OCI-LY7 (cell line): ENCODE results near the gene COLEC12. TPM values are rescaled to one million over a fixed set of nuclear protein-coding genes. Genes with fewer than 3 reads are reported as not detected.

ENCODE experiments used
- BruUV-seq: library from RNA; stranded (reverse); fragments of 400-500 nt; replicated peaks from 2 replicates; lab custom pipeline; 2021; lab: Mats Ljungman, UMichigan
- CTCF ChIA-PET: fragments of 300-600 bp; sonication (Branson Sonifier 250); formaldehyde crosslinking; loops from one replicate; lab custom pipeline; 2022; ENCODE audit warnings: antibody characterized with exemption; ENCODE audit not compliant: unreplicated experiment; lab: Charles Lee
- POLR2A ChIA-PET: fragments of 300-600 bp; sonication (Branson Sonifier 250); formaldehyde crosslinking; loops from one replicate; lab custom pipeline; 2022; ENCODE audit warnings: antibody characterized with exemption; lab: Charles Lee
- DNase-seq: peaks from one replicate; pipeline ENCODE4 v3.0.0-alpha.2; 2015; ENCODE audit warnings: low spot score
- H2AFZ ChIP-seq: fragments of 200-600 bp; sonication (generic), shearing (Covaris generic); 2 replicates; pipeline ENCODE4 v1.6.1; 2014; ENCODE audit warnings: mild to moderate bottlenecking, antibody characterized with exemption, low read length, moderate library complexity
- H3K27ac ChIP-seq: fragments of 200-600 bp; sonication (generic); 2 replicates; pipeline ENCODE4 v1.5.1; 2014; ENCODE audit warnings: mixed run types, low read depth, mild to moderate bottlenecking, moderate library complexity, low read length, inconsistent platforms; ENCODE audit not compliant: poor library complexity, severe bottlenecking
- H3K36me3 ChIP-seq: fragments of 200-600 bp; sonication (generic); 2 replicates; pipeline ENCODE4 v1.6.1; 2014; ENCODE audit warnings: mild to moderate bottlenecking, antibody characterized with exemption, low read length, moderate library complexity, mixed read lengths; ENCODE audit not compliant: insufficient read depth
- H3K4me1 ChIP-seq: fragments of 200-600 bp; sonication (generic); 2 replicates; pipeline ENCODE4 v1.5.1; 2014; ENCODE audit warnings: mild to moderate bottlenecking, low read length; ENCODE audit not compliant: insufficient read depth, poor library complexity, severe bottlenecking
- H3K4me2 ChIP-seq: fragments of 200-600 bp; sonication (generic); 2 replicates; pipeline ENCODE4 v1.6.1; 2014; ENCODE audit warnings: mild to moderate bottlenecking, low read length
- H3K4me3 ChIP-seq: fragments of 200-600 bp; sonication (generic); 2 replicates; pipeline ENCODE4 v1.5.1; 2014; ENCODE audit warnings: mild to moderate bottlenecking, low read depth, low read length; ENCODE audit not compliant: poor library complexity, severe bottlenecking
- H3K79me2 ChIP-seq: fragments of 200-600 bp; sonication (generic); 2 replicates; pipeline ENCODE4 v1.6.1; 2016; ENCODE audit warnings: low read depth, mild to moderate bottlenecking, low read length, moderate library complexity, mixed read lengths; ENCODE audit not compliant: insufficient read depth
- H3K9me2 ChIP-seq: fragments of 200-600 bp; sonication (generic); 2 replicates; pipeline ENCODE4 v1.6.1; 2016; ENCODE audit warnings: mild to moderate bottlenecking, low read length, mixed read lengths; ENCODE audit not compliant: insufficient read depth
- H3K9me3 ChIP-seq: fragments of 200-600 bp; sonication (generic); 2 replicates; pipeline ENCODE4 v1.6.1; 2014; ENCODE audit warnings: mild to moderate bottlenecking, mixed run types, low read length, mixed read lengths
- H4K20me1 ChIP-seq: fragments of 200-600 bp; sonication (generic); 2 replicates; pipeline ENCODE4 v1.6.1; 2014; ENCODE audit warnings: mild to moderate bottlenecking, antibody characterized with exemption, low read length, moderate library complexity, mixed read lengths; ENCODE audit not compliant: insufficient read depth
- EZH2phosphoT487 ChIP-seq: fragments of 200-600 bp; sonication (generic); IDR thresholded peaks from 2 replicates; pipeline ENCODE4 v1.6.1; 2018; ENCODE audit warnings: low read depth, borderline replicate concordance, mild to moderate bottlenecking, mixed run types, antibody characterized with exemption, low read length, moderate library complexity, mixed read lengths
- intact Hi-C: fragments of 100-400 bp; cut with micrococcal nuclease; formaldehyde crosslinking; loops from one replicate; pipeline ENCODE4 v1.10.0; 2022; ENCODE audit not compliant: unreplicated experiment
- total RNA-seq, 2 experiments: library from RNA; depleted of rRNA in 1 of 2; stranded (reverse); fragments of >200 nt in 1 of 2; shearing (Covaris generic) in 1 of 2; gene quantifications; 2 replicates each; pipeline ENCODE4 v1.2.3, GENCODE V29; 2014 to 2022
- TF ChIP-seq, protein P1 (sequence below): fragments of 200-600 bp; sonication (generic); conservative IDR thresholded peaks from 2 replicates; pipeline ENCODE4 v1.5.1; 2014; ENCODE audit warnings: mild to moderate bottlenecking, antibody characterized with exemption, low read length, moderate library complexity, mixed read lengths

COLEC12 gene
- total RNA-seq, 2 experiments from 2014 or later, result not detected

- BruUV-seq, result no TSS peak
- TF ChIP-seq EZH2phosphoT487, result no peak
- TF ChIP-seq, protein P1, sequence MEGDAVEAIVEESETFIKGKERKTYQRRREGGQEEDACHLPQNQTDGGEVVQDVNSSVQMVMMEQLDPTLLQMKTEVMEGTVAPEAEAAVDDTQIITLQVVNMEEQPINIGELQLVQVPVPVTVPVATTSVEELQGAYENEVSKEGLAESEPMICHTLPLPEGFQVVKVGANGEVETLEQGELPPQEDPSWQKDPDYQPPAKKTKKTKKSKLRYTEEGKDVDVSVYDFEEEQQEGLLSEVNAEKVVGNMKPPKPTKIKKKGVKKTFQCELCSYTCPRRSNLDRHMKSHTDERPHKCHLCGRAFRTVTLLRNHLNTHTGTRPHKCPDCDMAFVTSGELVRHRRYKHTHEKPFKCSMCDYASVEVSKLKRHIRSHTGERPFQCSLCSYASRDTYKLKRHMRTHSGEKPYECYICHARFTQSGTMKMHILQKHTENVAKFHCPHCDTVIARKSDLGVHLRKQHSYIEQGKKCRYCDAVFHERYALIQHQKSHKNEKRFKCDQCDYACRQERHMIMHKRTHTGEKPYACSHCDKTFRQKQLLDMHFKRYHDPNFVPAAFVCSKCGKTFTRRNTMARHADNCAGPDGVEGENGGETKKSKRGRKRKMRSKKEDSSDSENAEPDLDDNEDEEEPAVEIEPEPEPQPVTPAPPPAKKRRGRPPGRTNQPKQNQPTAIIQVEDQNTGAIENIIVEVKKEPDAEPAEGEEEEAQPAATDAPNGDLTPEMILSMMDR, result no peak
- intact Hi-C loops, result no loop called here
- Histone ChIP-seq H4K20me1 (no peaks in the 10 kb centered on the region), H3K9me3 (no peaks in the 10 kb centered on the region), H3K79me2 (no peaks in the 10 kb centered on the region), H3K9me2 (no peaks in the 10 kb centered on the region), H3K4me2 (no peak overlapping the region), H3K27ac (no peak overlapping the region), H3K4me1 (no peaks in the 10 kb centered on the region), H2AFZ (no peak overlapping the region), H3K36me3 (no peaks in the 10 kb centered on the region), H3K4me3 (no peak overlapping the region)
- DNase-seq, result no peak
- POLR2A ChIA-PET, result no interaction called here
- CTCF ChIA-PET, result no interaction called here
Measured at GRCh38 chr18:497688-498087, 2.8 kb downstream of the COLEC12 start.

GRCh38 chr18:495452-495851 lies 5.0 kb downstream of the COLEC12 start:
- Histone ChIP-seq H4K20me1 (no peaks in the 10 kb centered on the region), H3K4me1 (no peaks in the 10 kb centered on the region), H3K36me3 (no peaks in the 10 kb centered on the region), H3K4me2 (no peak overlapping the region), H3K79me2 (no peaks in the 10 kb centered on the region), H3K4me3 (no peak overlapping the region), H2AFZ (no peak overlapping the region), H3K27ac (no peak overlapping the region), H3K9me2 (no peaks in the 10 kb centered on the region), H3K9me3 (no peaks in the 10 kb centered on the region)
- BruUV-seq, result no TSS peak
- no peak for TF ChIP-seq EZH2phosphoT487
- TF ChIP-seq, protein P1, result no peak
- CTCF ChIA-PET, result no interaction called here
- intact Hi-C loops, result no loop called here
- no peak for DNase-seq
- POLR2A ChIA-PET, result no interaction called here

- H3K4me3 ChIP-seq, result no peak overlapping the region
- H3K4me2 ChIP-seq, result no peak overlapping the region
- H3K79me2 ChIP-seq, result no peaks in the 10 kb centered on the region
- H3K9me3 ChIP-seq, result no peaks in the 10 kb centered on the region
- intact Hi-C loops, result no loop called here
- H2AFZ ChIP-seq, result no peak overlapping the region
- no peak for TF ChIP-seq EZH2phosphoT487
- TF ChIP-seq, protein P1, result no peak
- DNase-seq, result no peak
- ChIA-PET CTCF (no interaction called here), POLR2A (no interaction called here)
- no peaks in the 10 kb centered on the region for H3K36me3 ChIP-seq
- H4K20me1 ChIP-seq, result no peaks in the 10 kb centered on the region
- H3K4me1 ChIP-seq, result no peaks in the 10 kb centered on the region
- no peak overlapping the region for H3K27ac ChIP-seq
- no TSS peak for BruUV-seq
- H3K9me2 ChIP-seq, result no peaks in the 10 kb centered on the region
Measured at GRCh38 chr18:495017-495416, 5.5 kb downstream of the COLEC12 start.
